GM21786 (cell line): ENCODE measurements around the gene DCUN1D2.

ENCODE experiments used
- ATAC-seq: cut with Tn5 transposase; IDR thresholded peaks from one replicate; pipeline ENCODE4 v1.9.1; 2021; ENCODE audit not compliant: unreplicated experiment

Gene DCUN1D2

GRCh38 chr13:113520571-113520970 lies 30.1 kb upstream of the DCUN1D2 start:
- ATAC-seq = no peak

- no peak for ATAC-seq
Observed at GRCh38 chr13:113519556-113519955, 29.0 kb upstream of the DCUN1D2 start.

- ATAC-seq = no peak
Observed at GRCh38 chr13:113518076-113518803, 27.7 kb upstream of the DCUN1D2 start.

GRCh38 chr13:113514847-113515246 lies 24.3 kb upstream of the DCUN1D2 start:
- no peak for ATAC-seq

- ATAC-seq = no peak
Observed at GRCh38 chr13:113513761-113514160, 23.2 kb upstream of the DCUN1D2 start.

GRCh38 chr13:113511361-113511760 lies 20.9 kb upstream of the DCUN1D2 start:
- ATAC-seq = no peak

GRCh38 chr13:113510871-113511270 lies 20.4 kb upstream of the DCUN1D2 start:
- no peak for ATAC-seq

GRCh38 chr13:113509989-113510388 lies 19.5 kb upstream of the DCUN1D2 start:
- ATAC-seq = no peak

- ATAC-seq = no peak
Observed at GRCh38 chr13:113508521-113509254, 18.2 kb upstream of the DCUN1D2 start.

- no peak for ATAC-seq
Observed at GRCh38 chr13:113507505-113508345, 17.2 kb upstream of the DCUN1D2 start.

GRCh38 chr13:113506871-113507388 lies 16.4 kb upstream of the DCUN1D2 start:
- no peak for ATAC-seq

GRCh38 chr13:113506025-113506685 lies 15.6 kb upstream of the DCUN1D2 start:
- ATAC-seq = no peak

GRCh38 chr13:113502686-113503085 lies 12.2 kb upstream of the DCUN1D2 start:
- no peak for ATAC-seq

GRCh38 chr13:113500530-113501265 lies 10.2 kb upstream of the DCUN1D2 start:
- ATAC-seq = no peak

- no peak for ATAC-seq
Observed at GRCh38 chr13:113499936-113500335, 9.4 kb upstream of the DCUN1D2 start.

GRCh38 chr13:113498905-113499304 lies 8.4 kb upstream of the DCUN1D2 start:
- ATAC-seq = no peak

- no peak for ATAC-seq
Observed at GRCh38 chr13:113497217-113497616, 6.7 kb upstream of the DCUN1D2 start.

GRCh38 chr13:113495494-113496210 lies 5.1 kb upstream of the DCUN1D2 start:
- no peak for ATAC-seq

GRCh38 chr13:113493315-113493951 lies 2.9 kb upstream of the DCUN1D2 start:
- ATAC-seq = peak; percentile 18
